GM12873 (cell line): ENCODE measurements around the gene STRN4.

Source experiments
- CTCF ChIP-seq: IDR thresholded peaks from 2 replicates; pipeline ENCODE4 v1.5.1; 2012; ENCODE audit warnings: low read depth, mild to moderate bottlenecking, moderate library complexity, low read length, control low read depth; ENCODE audit not compliant: insufficient read depth; ENCODE audit errors: missing control alignments

The STRN4 gene

GRCh38 chr19:46691948-46692347, 54.3 kb downstream of the STRN4 start:
- TF ChIP-seq CTCF: no peak

GRCh38 chr19:46691104-46691503, 55.1 kb downstream of the STRN4 start:
- no peak for TF ChIP-seq CTCF

- no peak for TF ChIP-seq CTCF
Measured at GRCh38 chr19:46689358-46689757, 56.9 kb downstream of the STRN4 start.

GRCh38 chr19:46687438-46688145, 58.7 kb downstream of the STRN4 start:
- TF ChIP-seq CTCF: no peak

- no peak for TF ChIP-seq CTCF
Measured at GRCh38 chr19:46685189-46685588, 61.1 kb downstream of the STRN4 start.

- TF ChIP-seq CTCF: no peak
Measured at GRCh38 chr19:46678110-46678732, 68.0 kb downstream of the STRN4 start.

GRCh38 chr19:46674416-46675178, 71.7 kb downstream of the STRN4 start:
- no peak for TF ChIP-seq CTCF
